Fibroblast of lung (primary cell): ENCODE results near the gene ABHD3.
"Not testable (repeated sequence)": the region's sequence is repeated elsewhere in the genome, so short reads cannot be mapped to it uniquely, and the experiment has no call there.

Source experiments
- EZH2 ChIP-seq: IDR thresholded peaks from 2 replicates; pipeline ENCODE4 v1.5.1; 2012; ENCODE audit warnings: low read length, control low read depth, mild to moderate bottlenecking; ENCODE audit errors: missing control alignments
- TF ChIP-seq, protein P1 (sequence below), 2 donors: IDR thresholded peaks in 1 of 2; conservative IDR thresholded peaks in 1 of 2; 1 replicate in 1 of 2; 2 replicates in 1 of 2; pipeline ENCODE4 v1.5.1; 2011 to 2012; ENCODE audit warnings: low read length in 2 of 2, control low read depth in 1 of 2, inconsistent platforms in 1 of 2, low read depth in 1 of 2, mild to moderate bottlenecking in 1 of 2

DNA sequence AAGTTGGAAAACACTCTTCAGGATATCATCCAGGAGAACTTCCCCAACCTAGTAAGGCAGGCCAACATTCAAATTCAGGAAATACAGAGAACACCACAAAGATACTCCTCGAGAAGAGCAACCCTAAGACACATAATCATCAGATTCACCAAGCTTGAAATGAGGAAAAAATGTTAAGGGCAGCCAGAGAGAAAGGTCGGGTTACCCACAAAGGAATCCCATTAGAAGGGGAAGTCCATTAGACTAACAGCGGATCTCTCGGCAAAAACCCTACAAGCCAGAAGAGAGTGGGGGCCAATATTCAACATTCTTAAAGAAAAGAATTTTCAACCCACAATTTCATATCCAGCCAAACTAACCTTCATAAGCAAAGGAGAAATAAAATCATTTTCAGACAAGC lies 32.4 kb upstream of the ABHD3 start:
- TF ChIP-seq, protein P1, sequence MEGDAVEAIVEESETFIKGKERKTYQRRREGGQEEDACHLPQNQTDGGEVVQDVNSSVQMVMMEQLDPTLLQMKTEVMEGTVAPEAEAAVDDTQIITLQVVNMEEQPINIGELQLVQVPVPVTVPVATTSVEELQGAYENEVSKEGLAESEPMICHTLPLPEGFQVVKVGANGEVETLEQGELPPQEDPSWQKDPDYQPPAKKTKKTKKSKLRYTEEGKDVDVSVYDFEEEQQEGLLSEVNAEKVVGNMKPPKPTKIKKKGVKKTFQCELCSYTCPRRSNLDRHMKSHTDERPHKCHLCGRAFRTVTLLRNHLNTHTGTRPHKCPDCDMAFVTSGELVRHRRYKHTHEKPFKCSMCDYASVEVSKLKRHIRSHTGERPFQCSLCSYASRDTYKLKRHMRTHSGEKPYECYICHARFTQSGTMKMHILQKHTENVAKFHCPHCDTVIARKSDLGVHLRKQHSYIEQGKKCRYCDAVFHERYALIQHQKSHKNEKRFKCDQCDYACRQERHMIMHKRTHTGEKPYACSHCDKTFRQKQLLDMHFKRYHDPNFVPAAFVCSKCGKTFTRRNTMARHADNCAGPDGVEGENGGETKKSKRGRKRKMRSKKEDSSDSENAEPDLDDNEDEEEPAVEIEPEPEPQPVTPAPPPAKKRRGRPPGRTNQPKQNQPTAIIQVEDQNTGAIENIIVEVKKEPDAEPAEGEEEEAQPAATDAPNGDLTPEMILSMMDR (conservative IDR thresholded peaks at IDR 0.05 in 1 of 2, IDR thresholded peaks at IDR 0.05 in 1 of 2; ENCODE audit: low read depth in 1 of 2, low read length in 2 of 2): not testable (repeated sequence)
- TF ChIP-seq EZH2: not testable (repeated sequence)
